Psoas muscle (tissue), 8 donors: ENCODE data around the gene SERINC1. TPM values are rescaled to one million over a fixed set of nuclear protein-coding genes. Genes with fewer than 3 reads are reported as not detected.

ENCODE experiments used
- ATAC-seq, 4 donors: fragments of 200-7000 bp; cut with Tn5 transposase; one replicate each; pipeline ENCODE4 v1.9.1; 2020; ENCODE audit warnings: moderate library complexity in 3 of 4, mild to moderate bottlenecking in 2 of 4
- DNase-seq, 2 donors: peaks; one replicate each; pipeline ENCODE4 v3.0.0-alpha.2; 2020
- H3K27ac ChIP-seq: fragments of 200-600 bp; one replicate; pipeline ENCODE4 v1.8.0; 2022
- H3K27me3 ChIP-seq, 3 donors: fragments of 200-600 bp in 1 of 3; one replicate each; pipeline versions ENCODE4 v1.6.1 to v1.8.0; 2013 to 2022; ENCODE audit warnings: low read length in 2 of 3, mild to moderate bottlenecking in 2 of 3, moderate library complexity in 1 of 3; ENCODE audit not compliant: insufficient read depth in 3 of 3
- H3K36me3 ChIP-seq, 2 donors: fragments of 200-600 bp in 1 of 2; one replicate each; pipeline versions ENCODE4 v1.6.1 to v1.8.0; 2013 to 2022; ENCODE audit warnings: low read depth in 1 of 2, mild to moderate bottlenecking in 1 of 2, moderate library complexity in 1 of 2; ENCODE audit not compliant: insufficient read depth in 1 of 2
- H3K4me1 ChIP-seq: fragments of 200-600 bp; one replicate; pipeline ENCODE4 v1.8.0; 2022
- H3K4me3 ChIP-seq: fragments of 200-600 bp; one replicate; pipeline ENCODE4 v1.8.0; 2022; ENCODE audit warnings: mild to moderate bottlenecking
- H3K9me3 ChIP-seq: fragments of 200-600 bp; one replicate; pipeline ENCODE4 v1.8.0; 2022
- WGBS, 3 donors: extraction: QIAGEN DNeasy Blood & Tissue Kit; methylation state at CpG; one replicate each; pipeline versions ENCODE4 v1.1.6 to v1.1.7; 2013; 5-methylcytosine and 5-hydroxymethylcytosine counted together
- intact Hi-C, 2 donors: fragments of 100-400 bp; cut with DNase I; formaldehyde crosslinking; loops; one replicate each; pipeline versions ENCODE4 v1.11.0 to v1.14.2; 2022
- polyA plus RNA-seq, 3 donors: library from polyadenylated mRNA; stranded (reverse); fragments of 200-250 nt; gene quantifications; one replicate each; pipeline ENCODE4 v1.2.3, GENCODE V29; 2013
- total RNA-seq, 4 donors: library from RNA; stranded (reverse); fragmentation: NEBNext Ultra II Directional in 2 of 4; extraction: Animal tissue kit (Norgen Biotek cat#: 25700) in 2 of 4; gene quantifications; one replicate each; pipeline versions ENCODE4 v1.2.1 to v1.2.4, GENCODE V29; 2021 to 2023
- TF ChIP-seq, protein P1 (sequence below): fragments of 200-600 bp; IDR thresholded peaks from one replicate; pipeline ENCODE4 v1.8.0; 2022; ENCODE audit warnings: antibody characterized with exemption
- donor health status: healthy with polysubstance abuse.
- donor health status: DM: no; HTN: no; CAD: no; lungs with moderate emphysema.
- donor health status: Bipolar disorder and iron deficiency.
- donor health status: healthy.
- donor health status: DM: yes; HTN: yes; CAD: no.
- donor health status: DM: no; HTN: no; CAD: no.
- donor health status: DM: no; HTN: no; CAD: no.
- donor health status: DM: yes; HTN: yes; CAD: no.

Gene SERINC1
- total and polyA plus RNA-seq, 7 donors: 77.8 to 203 (median 177) TPM

DNA sequence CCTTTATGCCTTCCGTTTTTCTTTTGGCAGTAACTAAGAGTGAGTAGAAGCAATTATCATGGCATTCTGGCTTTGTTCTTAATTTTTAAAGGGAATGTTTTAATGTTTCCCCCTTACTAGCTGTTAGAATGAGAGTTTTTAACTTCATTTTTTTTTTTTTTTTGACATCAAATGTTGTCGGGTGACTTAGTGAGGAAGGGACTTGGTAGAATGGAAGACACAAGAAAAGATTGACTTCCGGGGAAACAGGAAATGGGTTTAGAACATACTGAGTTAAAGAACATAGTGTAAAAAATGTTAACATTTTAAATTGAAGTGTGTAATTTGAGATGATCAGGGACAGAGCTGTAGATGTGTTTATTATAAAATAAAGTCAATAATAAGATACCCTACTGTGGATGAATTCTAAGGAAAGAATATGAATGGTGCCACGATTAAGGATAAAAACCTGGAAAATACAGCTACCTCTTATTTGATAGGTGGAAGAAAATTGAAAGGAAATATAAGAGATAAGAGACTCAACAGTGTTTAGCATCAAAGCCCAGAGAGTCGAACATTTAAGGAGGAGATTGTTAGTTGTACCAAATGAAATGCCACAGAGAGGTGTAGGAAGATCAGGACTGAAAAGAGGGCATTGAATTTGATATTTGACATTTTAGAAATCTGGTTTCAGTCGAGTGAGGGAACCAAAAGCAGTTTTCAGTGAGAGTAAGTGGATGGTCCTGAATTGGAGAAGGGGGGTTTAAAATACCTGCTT lies 62.7 kb downstream of the SERINC1 start:
- intact Hi-C loops: no loop called here
- 47 to 67% (median 56%) methylated on average over 6 of the region's 6 CpGs for WGBS, 3 donors
- Histone ChIP-seq H3K4me1 (peaks cover 71% of the 10 kb centered on the region), H3K27ac (peak overlapping the region; percentile 66), H3K9me3 (no peaks in the 10 kb centered on the region), H3K27me3 (no peaks in the 10 kb centered on the region), H3K4me3 (peak overlapping the region; percentile 26), H3K36me3 (peaks cover 0 to 16% of the 10 kb centered on the region in 2 donors)
- DNase-seq (no peak), ATAC-seq (no peak)
- TF ChIP-seq, protein P1, sequence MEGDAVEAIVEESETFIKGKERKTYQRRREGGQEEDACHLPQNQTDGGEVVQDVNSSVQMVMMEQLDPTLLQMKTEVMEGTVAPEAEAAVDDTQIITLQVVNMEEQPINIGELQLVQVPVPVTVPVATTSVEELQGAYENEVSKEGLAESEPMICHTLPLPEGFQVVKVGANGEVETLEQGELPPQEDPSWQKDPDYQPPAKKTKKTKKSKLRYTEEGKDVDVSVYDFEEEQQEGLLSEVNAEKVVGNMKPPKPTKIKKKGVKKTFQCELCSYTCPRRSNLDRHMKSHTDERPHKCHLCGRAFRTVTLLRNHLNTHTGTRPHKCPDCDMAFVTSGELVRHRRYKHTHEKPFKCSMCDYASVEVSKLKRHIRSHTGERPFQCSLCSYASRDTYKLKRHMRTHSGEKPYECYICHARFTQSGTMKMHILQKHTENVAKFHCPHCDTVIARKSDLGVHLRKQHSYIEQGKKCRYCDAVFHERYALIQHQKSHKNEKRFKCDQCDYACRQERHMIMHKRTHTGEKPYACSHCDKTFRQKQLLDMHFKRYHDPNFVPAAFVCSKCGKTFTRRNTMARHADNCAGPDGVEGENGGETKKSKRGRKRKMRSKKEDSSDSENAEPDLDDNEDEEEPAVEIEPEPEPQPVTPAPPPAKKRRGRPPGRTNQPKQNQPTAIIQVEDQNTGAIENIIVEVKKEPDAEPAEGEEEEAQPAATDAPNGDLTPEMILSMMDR: no peak

DNA sequence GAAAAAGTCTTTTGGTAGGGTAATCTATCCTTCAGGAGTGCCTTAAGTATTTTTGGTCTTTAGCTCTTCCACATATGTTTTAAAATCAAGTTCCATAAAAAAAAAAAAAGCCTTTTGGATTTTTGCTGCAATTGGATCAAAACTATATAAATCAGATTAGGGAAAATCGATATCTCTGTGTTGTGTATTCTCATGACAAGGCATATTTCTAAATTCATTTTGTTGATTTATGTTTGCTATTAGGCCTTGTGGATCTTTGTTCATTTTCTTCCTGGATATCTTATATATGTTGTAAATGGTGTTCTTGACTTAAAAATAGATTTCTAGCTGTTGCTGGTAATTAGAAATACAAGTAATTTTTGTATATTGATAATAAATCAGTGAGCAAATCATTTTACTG lies 63.4 kb downstream of the SERINC1 start:
- no peaks in the 10 kb centered on the region for H3K27me3 ChIP-seq
- no peak for ATAC-seq
- TF ChIP-seq, protein P1: no peak
- no peak for DNase-seq
- H3K36me3 ChIP-seq: peaks cover 0 to 10% of the 10 kb centered on the region in 2 donors
- intact Hi-C loops: no loop called here
- peak overlapping the region; percentile 66 for H3K27ac ChIP-seq
- no peaks in the 10 kb centered on the region for H3K9me3 ChIP-seq
- H3K4me1 ChIP-seq: peaks cover 75% of the 10 kb centered on the region
- H3K4me3 ChIP-seq: peak overlapping the region; percentile 26
- 66 to 94% (median 67%) methylated on average over 1 of the region's 1 CpG for WGBS, 3 donors

- H3K9me3 ChIP-seq: no peaks in the 10 kb centered on the region
- peaks cover 76% of the 10 kb centered on the region for H3K4me1 ChIP-seq
- peak overlapping the region; percentile 66 for H3K27ac ChIP-seq
- TF ChIP-seq, protein P1: no peak
- peak overlapping the region; percentile 26 for H3K4me3 ChIP-seq
- WGBS, 3 donors: 46 to 86% (median 74%) methylated on average over 4 of the region's 4 CpGs
- peaks cover 0 to 5% of the 10 kb centered on the region in 2 donors for H3K36me3 ChIP-seq
- no peak for ATAC-seq
- no peaks in the 10 kb centered on the region for H3K27me3 ChIP-seq
- intact Hi-C loops: no loop called here
- DNase-seq: no peak
Observed at GRCh38 chr6:122407712-122408111, 63.9 kb downstream of the SERINC1 start.

- DNase-seq (no peak), ATAC-seq (no peak)
- Histone ChIP-seq H3K27me3 (no peaks in the 10 kb centered on the region), H3K36me3 (no peaks in the 10 kb centered on the region), H3K27ac (peak overlapping the region; percentile 57), H3K4me3 (no peak overlapping the region), H3K9me3 (no peaks in the 10 kb centered on the region), H3K4me1 (peaks cover 64% of the 10 kb centered on the region)
- 83 to 96% (median 95%) methylated on average over 1 of the region's 1 CpG for WGBS, 3 donors
- TF ChIP-seq, protein P1: no peak
- intact Hi-C loops: no loop called here
Observed at GRCh38 chr6:122406187-122406586, 65.4 kb downstream of the SERINC1 start.

DNA sequence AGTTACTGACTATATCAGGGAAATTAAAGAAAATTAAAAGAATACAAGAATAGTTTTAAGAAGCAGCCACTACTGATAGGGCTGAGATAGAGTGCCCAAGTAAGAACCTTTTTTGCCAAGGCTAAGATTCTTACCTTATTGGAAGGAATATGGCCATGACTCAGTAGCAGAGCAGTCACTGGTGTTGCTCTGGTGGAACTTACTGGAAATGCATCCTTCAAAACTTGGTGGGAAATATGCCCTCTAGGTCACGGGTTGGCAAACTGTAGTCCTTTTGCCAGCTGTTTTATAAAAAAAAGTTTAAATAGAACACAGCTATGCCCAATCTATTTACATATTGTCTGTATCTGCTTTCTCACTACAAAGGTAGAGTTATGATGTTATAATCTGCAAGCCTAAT lies 66.2 kb downstream of the SERINC1 start:
- no peaks in the 10 kb centered on the region for H3K36me3 ChIP-seq
- TF ChIP-seq, protein P1: peak; percentile 25
- H3K27me3 ChIP-seq: no peaks in the 10 kb centered on the region
- ATAC-seq (peak in 1 of 4 donors; percentile 40), DNase-seq (no peak)
- H3K4me3 ChIP-seq: no peak overlapping the region
- no peaks in the 10 kb centered on the region for H3K9me3 ChIP-seq
- 45 to 74% (median 54%) methylated on average over 1 of the region's 1 CpG for WGBS, 3 donors
- intact Hi-C loops: no loop called here
- H3K27ac ChIP-seq: peak overlapping the region; percentile 57
- H3K4me1 ChIP-seq: peaks cover 56% of the 10 kb centered on the region
